Measurements from ENCODE around the gene TMEM191B. TPM values are rescaled to one million over a fixed set of nuclear protein-coding genes. Genes with fewer than 3 reads are reported as not detected.
"Not testable (repeated sequence)": the region's sequence is repeated elsewhere in the genome, so short reads cannot be mapped to it uniquely, and the experiment has no call there.

TMEM191B gene
- total RNA-seq, 2 experiments from 2014 or later = 1.8 TPM; not detected in 1

GRCh38 chr22:18539994-18540393, 12.4 kb downstream of the TMEM191B start:
- DNase-seq; H3K4me1 Mint-ChIP-seq (ENCODE audit: low read depth); POLR2A ChIA-PET; H3K27me3 Mint-ChIP-seq; intact Hi-C loops (cut with micrococcal nuclease); H3K9me3 Mint-ChIP-seq; CTCF ChIA-PET; H3K4me3 Mint-ChIP-seq; H3K36me3 Mint-ChIP-seq; H3K27ac Mint-ChIP-seq: not testable (repeated sequence)

GRCh38 chr22:18543400-18543799, 15.8 kb downstream of the TMEM191B start:
- CTCF ChIA-PET; H3K4me1 Mint-ChIP-seq (ENCODE audit: low read depth); intact Hi-C loops (cut with micrococcal nuclease); H3K36me3 Mint-ChIP-seq; H3K27me3 Mint-ChIP-seq; H3K9me3 Mint-ChIP-seq; H3K4me3 Mint-ChIP-seq; H3K27ac Mint-ChIP-seq; DNase-seq; POLR2A ChIA-PET: not testable (repeated sequence)

- H3K27me3 Mint-ChIP-seq, POLR2A ChIA-PET, H3K4me3 Mint-ChIP-seq: not testable (repeated sequence)
These were observed 17.0 kb downstream of the TMEM191B start for GRCh38 chr22:18544615-18545014.

GRCh38 chr22:18549458-18550179, 22.0 kb downstream of the TMEM191B start:
- H3K27ac Mint-ChIP-seq; H3K4me3 Mint-ChIP-seq; H3K9me3 Mint-ChIP-seq; DNase-seq; H3K27me3 Mint-ChIP-seq; H3K36me3 Mint-ChIP-seq; POLR2A ChIA-PET; CTCF ChIA-PET; intact Hi-C loops (cut with micrococcal nuclease); H3K4me1 Mint-ChIP-seq (ENCODE audit: low read depth): not testable (repeated sequence)

More at GRCh38 chr22:18544615-18545014, 17.0 kb downstream of the TMEM191B start:
- CTCF ChIA-PET; DNase-seq; intact Hi-C loops (cut with micrococcal nuclease); H3K4me1 Mint-ChIP-seq (ENCODE audit: low read depth); H3K27ac Mint-ChIP-seq; H3K36me3 Mint-ChIP-seq; H3K9me3 Mint-ChIP-seq: not testable (repeated sequence)

- CTCF ChIA-PET; intact Hi-C loops (cut with micrococcal nuclease); H3K36me3 Mint-ChIP-seq; DNase-seq; H3K9me3 Mint-ChIP-seq; H3K4me3 Mint-ChIP-seq; POLR2A ChIA-PET; H3K27me3 Mint-ChIP-seq; H3K27ac Mint-ChIP-seq; H3K4me1 Mint-ChIP-seq (ENCODE audit: low read depth): not testable (repeated sequence)
These were observed 23.4 kb downstream of the TMEM191B start for GRCh38 chr22:18551046-18551445.

- H3K4me3 Mint-ChIP-seq; H3K27me3 Mint-ChIP-seq; H3K36me3 Mint-ChIP-seq; intact Hi-C loops (cut with micrococcal nuclease); H3K27ac Mint-ChIP-seq; H3K9me3 Mint-ChIP-seq; H3K4me1 Mint-ChIP-seq (ENCODE audit: low read depth); DNase-seq; CTCF ChIA-PET; POLR2A ChIA-PET: not testable (repeated sequence)
These were observed 25.4 kb downstream of the TMEM191B start for GRCh38 chr22:18552839-18553597.

- POLR2A ChIA-PET = not testable (repeated sequence)
These were observed 27.0 kb downstream of the TMEM191B start for GRCh38 chr22:18554280-18555256.

GRCh38 chr22:18558516-18558915, 30.9 kb downstream of the TMEM191B start:
- intact Hi-C loops (cut with micrococcal nuclease); H3K9me3 Mint-ChIP-seq: not testable (repeated sequence)

More at GRCh38 chr22:18554280-18555256, 27.0 kb downstream of the TMEM191B start:
- H3K27me3 Mint-ChIP-seq; H3K4me3 Mint-ChIP-seq; intact Hi-C loops (cut with micrococcal nuclease); H3K4me1 Mint-ChIP-seq (ENCODE audit: low read depth); DNase-seq; H3K9me3 Mint-ChIP-seq; H3K36me3 Mint-ChIP-seq; CTCF ChIA-PET; H3K27ac Mint-ChIP-seq: not testable (repeated sequence)

GRCh38 chr22:18558939-18559338, 31.3 kb downstream of the TMEM191B start:
- H3K4me1 Mint-ChIP-seq (ENCODE audit: low read depth); intact Hi-C loops (cut with micrococcal nuclease); H3K27me3 Mint-ChIP-seq; H3K36me3 Mint-ChIP-seq; H3K4me3 Mint-ChIP-seq; DNase-seq; CTCF ChIA-PET; POLR2A ChIA-PET; H3K27ac Mint-ChIP-seq; H3K9me3 Mint-ChIP-seq: not testable (repeated sequence)

More at GRCh38 chr22:18558516-18558915, 30.9 kb downstream of the TMEM191B start:
- H3K4me3 Mint-ChIP-seq; CTCF ChIA-PET; POLR2A ChIA-PET; H3K27me3 Mint-ChIP-seq; H3K27ac Mint-ChIP-seq; H3K36me3 Mint-ChIP-seq; H3K4me1 Mint-ChIP-seq (ENCODE audit: low read depth); DNase-seq: not testable (repeated sequence)

- H3K27me3 Mint-ChIP-seq; CTCF ChIA-PET; H3K4me3 Mint-ChIP-seq; H3K9me3 Mint-ChIP-seq; H3K36me3 Mint-ChIP-seq; H3K27ac Mint-ChIP-seq; intact Hi-C loops (cut with micrococcal nuclease); H3K4me1 Mint-ChIP-seq (ENCODE audit: low read depth); DNase-seq; POLR2A ChIA-PET: not testable (repeated sequence)
These were observed 32.7 kb downstream of the TMEM191B start for GRCh38 chr22:18560099-18560974.

GRCh38 chr22:18570509-18571246, 43.1 kb downstream of the TMEM191B start:
- H3K4me1 Mint-ChIP-seq (ENCODE audit: low read depth); DNase-seq; H3K4me3 Mint-ChIP-seq; POLR2A ChIA-PET; H3K27ac Mint-ChIP-seq; intact Hi-C loops (cut with micrococcal nuclease); H3K9me3 Mint-ChIP-seq; CTCF ChIA-PET; H3K36me3 Mint-ChIP-seq; H3K27me3 Mint-ChIP-seq: not testable (repeated sequence)
